GM13977 (cell line): ENCODE results near the gene ADAMTS13.

Source experiments
- DNase-seq: peaks from one replicate; pipeline ENCODE4 v3.0.0; 2012; ENCODE audit warnings: low spot score
- in situ Hi-C: fragments of 300-500 bp; cut with MboI; formaldehyde crosslinking; loops from one replicate; pipeline ENCODE4 v1.12.0; 2022; ENCODE audit warnings: low sequenced_read_pairs, low pct_unique_long_range_greater_than_20kb, mixed read lengths, inconsistent platforms; ENCODE audit not compliant: unreplicated experiment
- TF ChIP-seq, protein P1 (sequence below): IDR thresholded peaks from 2 replicates; pipeline ENCODE4 v1.5.1; 2012; ENCODE audit warnings: mild to moderate bottlenecking, control low read depth; ENCODE audit not compliant: insufficient read depth; ENCODE audit errors: extremely low read depth, missing control alignments

Gene ADAMTS13

DNA sequence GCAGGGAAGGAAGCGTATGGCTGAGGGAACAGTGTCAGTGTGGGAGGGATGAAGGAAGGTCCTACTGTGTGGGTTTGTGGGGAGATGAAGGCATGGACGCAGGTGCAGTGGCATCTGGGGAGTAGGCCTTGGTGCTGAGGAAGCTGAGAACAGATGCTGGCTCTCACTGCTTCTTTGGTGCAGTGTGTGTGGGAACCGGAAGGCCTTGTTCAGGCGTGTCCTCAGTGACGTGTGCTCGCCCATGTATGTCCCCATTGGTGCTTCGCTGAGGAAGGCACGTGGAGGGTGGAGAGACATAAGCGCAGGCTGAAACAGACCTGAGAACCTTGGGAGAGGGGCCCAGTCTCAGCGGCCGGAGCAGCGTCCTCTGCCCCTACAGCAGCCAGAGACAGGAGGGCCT is 18.7 kb downstream of the ADAMTS13 start:
- peak; percentile 93 for DNase-seq
- in situ Hi-C loops, result no loop called here
- TF ChIP-seq, protein P1, sequence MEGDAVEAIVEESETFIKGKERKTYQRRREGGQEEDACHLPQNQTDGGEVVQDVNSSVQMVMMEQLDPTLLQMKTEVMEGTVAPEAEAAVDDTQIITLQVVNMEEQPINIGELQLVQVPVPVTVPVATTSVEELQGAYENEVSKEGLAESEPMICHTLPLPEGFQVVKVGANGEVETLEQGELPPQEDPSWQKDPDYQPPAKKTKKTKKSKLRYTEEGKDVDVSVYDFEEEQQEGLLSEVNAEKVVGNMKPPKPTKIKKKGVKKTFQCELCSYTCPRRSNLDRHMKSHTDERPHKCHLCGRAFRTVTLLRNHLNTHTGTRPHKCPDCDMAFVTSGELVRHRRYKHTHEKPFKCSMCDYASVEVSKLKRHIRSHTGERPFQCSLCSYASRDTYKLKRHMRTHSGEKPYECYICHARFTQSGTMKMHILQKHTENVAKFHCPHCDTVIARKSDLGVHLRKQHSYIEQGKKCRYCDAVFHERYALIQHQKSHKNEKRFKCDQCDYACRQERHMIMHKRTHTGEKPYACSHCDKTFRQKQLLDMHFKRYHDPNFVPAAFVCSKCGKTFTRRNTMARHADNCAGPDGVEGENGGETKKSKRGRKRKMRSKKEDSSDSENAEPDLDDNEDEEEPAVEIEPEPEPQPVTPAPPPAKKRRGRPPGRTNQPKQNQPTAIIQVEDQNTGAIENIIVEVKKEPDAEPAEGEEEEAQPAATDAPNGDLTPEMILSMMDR, result no peak

DNA sequence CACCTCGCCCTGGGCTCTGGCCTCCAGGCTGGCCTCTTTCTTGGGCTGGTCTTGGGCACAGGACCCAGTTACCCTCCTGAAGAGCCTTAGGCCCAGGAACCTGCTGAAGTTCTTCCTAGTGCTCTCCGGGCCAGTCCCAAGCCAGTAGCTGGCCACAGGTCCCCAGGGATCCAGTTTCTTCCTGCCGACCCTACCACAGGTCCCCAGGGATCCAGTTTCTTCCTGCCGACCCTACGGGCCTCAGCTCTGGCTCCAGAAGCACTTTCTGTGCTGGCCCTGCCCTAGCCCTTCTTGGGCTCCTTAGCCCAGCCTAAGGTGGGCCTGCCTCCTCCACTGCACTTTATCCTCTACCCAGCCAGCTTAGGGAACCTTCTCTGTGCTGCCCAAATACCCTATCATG is 19.4 kb downstream of the ADAMTS13 start:
- DNase-seq, result no peak
- TF ChIP-seq, protein P1, result no peak
- in situ Hi-C loops, result no loop called here

DNA sequence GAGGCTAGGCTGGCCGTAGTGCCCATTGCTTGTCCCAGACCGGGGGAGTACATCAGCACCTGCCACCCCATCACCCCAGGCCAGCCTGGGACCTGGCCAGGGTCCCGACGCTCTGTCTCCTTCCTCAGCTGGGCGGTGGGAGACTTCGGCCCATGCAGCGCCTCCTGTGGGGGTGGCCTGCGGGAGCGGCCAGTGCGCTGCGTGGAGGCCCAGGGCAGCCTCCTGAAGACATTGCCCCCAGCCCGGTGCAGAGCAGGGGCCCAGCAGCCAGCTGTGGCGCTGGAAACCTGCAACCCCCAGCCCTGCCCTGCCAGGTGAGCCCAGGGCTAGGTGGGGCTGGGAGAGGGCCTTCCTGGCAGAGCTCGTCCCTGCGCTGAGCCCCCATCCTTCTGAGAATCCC is 21.1 kb downstream of the ADAMTS13 start:
- in situ Hi-C loops, result no loop called here
- DNase-seq, result no peak
- TF ChIP-seq, protein P1, result no peak

DNA sequence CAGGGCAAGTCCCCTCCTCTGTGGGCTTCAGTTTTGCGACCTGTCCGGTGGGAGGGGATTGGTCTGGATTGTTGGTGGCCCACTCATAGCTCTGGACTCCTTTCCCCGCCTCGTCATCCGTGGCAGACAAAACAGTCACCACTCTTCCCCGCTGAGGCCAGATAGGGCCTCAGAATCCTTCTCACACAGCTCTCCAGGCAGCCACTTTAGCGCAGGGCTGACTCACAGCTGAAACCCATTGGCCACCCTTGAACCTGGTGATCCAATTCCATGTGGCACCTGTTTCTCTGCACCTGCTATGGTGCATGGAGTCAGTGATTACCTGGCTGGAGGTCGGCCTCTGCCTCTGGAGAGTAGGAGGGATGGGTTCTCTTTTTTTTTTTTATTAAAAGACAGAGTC is 21.8 kb downstream of the ADAMTS13 start:
- in situ Hi-C loops, result no loop called here
- TF ChIP-seq, protein P1, result no peak
- no peak for DNase-seq

DNA sequence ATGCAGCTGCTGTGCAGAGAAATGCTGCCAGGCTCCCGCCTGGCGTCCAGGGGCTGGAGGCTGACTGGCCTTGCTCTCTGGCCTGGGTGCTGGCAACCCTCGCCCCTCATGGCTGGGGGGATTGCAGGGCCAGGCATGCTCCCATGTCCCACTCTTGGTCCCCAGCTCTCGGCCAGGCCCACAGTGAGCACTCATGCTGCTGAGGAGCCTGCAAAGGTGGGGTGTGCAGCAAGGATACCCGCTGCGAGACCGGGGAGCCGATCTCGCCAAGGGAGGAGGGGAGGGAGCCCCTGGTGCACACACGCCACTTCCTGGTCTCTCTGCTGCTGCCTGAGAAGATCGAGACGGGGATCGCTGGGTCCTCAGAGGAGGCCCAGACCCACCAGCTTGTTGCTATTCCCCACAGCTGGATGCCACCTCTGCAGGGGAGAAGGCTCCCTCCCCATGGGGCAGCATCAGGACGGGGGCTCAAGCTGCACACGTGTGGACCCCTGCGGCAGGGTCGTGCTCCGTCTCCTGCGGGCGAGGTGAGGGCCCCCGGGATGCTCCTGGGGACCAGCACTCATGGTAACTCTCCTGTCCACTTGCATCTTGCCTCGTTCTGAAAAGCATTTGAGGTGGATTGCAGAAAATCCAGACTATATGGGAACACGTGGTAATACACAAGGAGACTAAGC is 23.3 kb downstream of the ADAMTS13 start:
- DNase-seq, result no peak
- TF ChIP-seq, protein P1, result no peak
- in situ Hi-C loops, result no loop called here

DNA sequence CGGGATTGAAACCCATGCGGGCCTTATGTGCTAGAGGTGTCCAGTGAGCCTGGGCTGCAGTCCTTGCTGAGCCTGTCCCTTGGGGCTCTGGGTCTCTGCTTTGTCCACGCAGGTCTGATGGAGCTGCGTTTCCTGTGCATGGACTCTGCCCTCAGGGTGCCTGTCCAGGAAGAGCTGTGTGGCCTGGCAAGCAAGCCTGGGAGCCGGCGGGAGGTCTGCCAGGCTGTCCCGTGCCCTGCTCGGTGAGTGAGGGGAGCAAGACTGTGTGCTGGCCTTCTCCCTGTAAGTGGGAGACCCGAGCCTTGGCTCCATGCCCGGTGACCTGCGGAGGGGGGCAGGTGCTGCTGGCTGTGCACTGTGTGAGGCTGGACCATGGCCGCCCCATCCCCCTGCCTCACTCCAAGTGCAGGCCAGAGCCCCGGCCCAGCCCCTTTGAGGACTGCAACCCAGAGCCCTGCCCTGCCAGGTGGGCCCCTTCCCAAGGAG is 26.4 kb downstream of the ADAMTS13 start:
- DNase-seq, result no peak
- TF ChIP-seq, protein P1, result no peak
- in situ Hi-C loops, result no loop called here
